NCI-H345 (cell line): Measurements from ENCODE around the gene SH3RF2.
"Not testable (repeated sequence)": the region's sequence is repeated elsewhere in the genome, so short reads cannot be mapped to it uniquely, and the experiment has no call there.

Source experiments
- DNase-seq: peaks from one replicate; lab custom pipeline; 2025; lab: John Stamatoyannopoulos, UW

SH3RF2 gene

GRCh38 chr5:146084376-146084775 is 148.0 kb downstream of the SH3RF2 start:
- DNase-seq: no peak

- DNase-seq: no peak
Observed at GRCh38 chr5:146088098-146088497, 151.7 kb downstream of the SH3RF2 start.

- no peak for DNase-seq
Observed at GRCh38 chr5:146089287-146089686, 152.9 kb downstream of the SH3RF2 start.

GRCh38 chr5:146091881-146092280 is 155.5 kb downstream of the SH3RF2 start:
- no peak for DNase-seq

GRCh38 chr5:146098047-146098446 is 161.7 kb downstream of the SH3RF2 start:
- DNase-seq: no peak

- no peak for DNase-seq
Observed at GRCh38 chr5:146101646-146102045, 165.3 kb downstream of the SH3RF2 start.

GRCh38 chr5:146103594-146103993 is 167.2 kb downstream of the SH3RF2 start:
- DNase-seq: no peak

- DNase-seq: no peak
Observed at GRCh38 chr5:146105477-146105876, 169.1 kb downstream of the SH3RF2 start, which contains the start of gene PLAC8L1. Gene PLAC8L1 (minus strand): TSS chr5:146105577. CDS start chr5:146104311, 1,266 bp downstream.

GRCh38 chr5:146107901-146108300 is 171.5 kb downstream of the SH3RF2 start:
- no peak for DNase-seq

GRCh38 chr5:146108870-146109269 is 172.5 kb downstream of the SH3RF2 start:
- DNase-seq: not testable (repeated sequence)

- DNase-seq: no peak
Observed at GRCh38 chr5:146109379-146109778, 173.0 kb downstream of the SH3RF2 start.

- no peak for DNase-seq
Observed at GRCh38 chr5:146111409-146111808, 175.0 kb downstream of the SH3RF2 start.

GRCh38 chr5:146112476-146112875 is 176.1 kb downstream of the SH3RF2 start:
- no peak for DNase-seq
